Mesenchymal stem cell (in vitro differentiated cells and primary cell): ENCODE data around the gene BTBD2.

Source experiments
- DNase-seq: peaks from one replicate; pipeline ENCODE4 v3.0.0-alpha.2; 2013
- H2AFZ ChIP-seq: one replicate; pipeline ENCODE4 v1.6.1; 2013; ENCODE audit warnings: low read depth, mild to moderate bottlenecking, control low read depth, inconsistent platforms, low read length, moderate library complexity
- H2AK5ac ChIP-seq: 2 replicates; pipeline ENCODE4 v1.6.1; 2013; ENCODE audit warnings: low read length, moderate library complexity, mild to moderate bottlenecking, inconsistent platforms; ENCODE audit not compliant: severe bottlenecking
- H2BK120ac ChIP-seq: one replicate; pipeline ENCODE4 v1.6.1; 2013; ENCODE audit warnings: low read depth, mild to moderate bottlenecking, inconsistent platforms, low read length, moderate library complexity
- H2BK12ac ChIP-seq, 2 experiments: one replicate each; pipeline ENCODE4 v1.6.1; 2013; ENCODE audit warnings: inconsistent platforms in 2 of 2, low read length in 2 of 2, mild to moderate bottlenecking in 2 of 2, moderate library complexity in 2 of 2, control low read depth in 1 of 2
- H2BK15ac ChIP-seq: one replicate; pipeline ENCODE4 v1.6.1; 2013; ENCODE audit warnings: mild to moderate bottlenecking, low read depth, inconsistent platforms; ENCODE audit not compliant: poor library complexity, severe bottlenecking
- H2BK5ac ChIP-seq: 2 replicates; pipeline ENCODE4 v1.6.1; 2013; ENCODE audit warnings: low read depth, mild to moderate bottlenecking, low read length, control low read depth, inconsistent platforms; ENCODE audit not compliant: poor library complexity, severe bottlenecking
- H3K14ac ChIP-seq, 2 experiments: one replicate each; pipeline ENCODE4 v1.6.1; 2013; ENCODE audit warnings: inconsistent platforms in 2 of 2, low read length in 2 of 2, control low read depth in 1 of 2, mild to moderate bottlenecking in 1 of 2, moderate library complexity in 1 of 2
- H3K18ac ChIP-seq, 2 experiments: one replicate each; pipeline ENCODE4 v1.6.1; 2013; ENCODE audit warnings: inconsistent platforms in 2 of 2, low read length in 2 of 2, control low read depth in 1 of 2, low read depth in 1 of 2, mild to moderate bottlenecking in 1 of 2
- H3K23ac ChIP-seq, 2 experiments: one replicate each; pipeline ENCODE4 v1.6.1; 2013; ENCODE audit warnings: inconsistent platforms in 2 of 2, low read length in 2 of 2, mild to moderate bottlenecking in 2 of 2, moderate library complexity in 2 of 2, control low read depth in 1 of 2
- H3K27ac ChIP-seq: 2 replicates; pipeline ENCODE4 v1.5.1; 2013; ENCODE audit warnings: mild to moderate bottlenecking, moderate library complexity, low read length, control low read depth, inconsistent platforms; ENCODE audit not compliant: poor library complexity, severe bottlenecking
- H3K27me3 ChIP-seq, 2 experiments: 2 replicates each; pipeline versions ENCODE4 v1.6.1 to v1.7.0; 2013; ENCODE audit warnings: low read length in 2 of 2, mild to moderate bottlenecking in 2 of 2, moderate library complexity in 2 of 2, control low read depth in 1 of 2, inconsistent platforms in 1 of 2; ENCODE audit not compliant: control insufficient read depth in 1 of 2, insufficient read depth in 1 of 2
- H3K36me3 ChIP-seq, 2 experiments: 2 replicates each; pipeline versions ENCODE4 v1.6.1 to v1.7.0; 2013; ENCODE audit warnings: low read length in 2 of 2, control low read depth in 1 of 2, inconsistent platforms in 1 of 2, low read depth in 1 of 2, mild to moderate bottlenecking in 1 of 2; ENCODE audit not compliant: insufficient read depth in 2 of 2, control insufficient read depth in 1 of 2
- H3K4ac ChIP-seq, 2 experiments: one replicate each; pipeline ENCODE4 v1.6.1; 2013; ENCODE audit warnings: inconsistent platforms in 2 of 2, low read length in 2 of 2, mild to moderate bottlenecking in 2 of 2, moderate library complexity in 2 of 2, control low read depth in 1 of 2, low read depth in 1 of 2
- H3K4me1 ChIP-seq: 2 replicates; pipeline ENCODE4 v1.6.1; 2013; ENCODE audit warnings: low read depth, low read length, control low read depth; ENCODE audit not compliant: control insufficient read depth, insufficient read depth
- H3K4me2 ChIP-seq: 2 replicates; pipeline ENCODE4 v1.6.1; 2013; ENCODE audit warnings: low read length, mild to moderate bottlenecking, inconsistent platforms; ENCODE audit not compliant: poor library complexity, severe bottlenecking
- H3K4me3 ChIP-seq, 2 experiments: 2 replicates each; pipeline versions ENCODE4 v1.5.1 to v1.7.0; 2013; ENCODE audit warnings: low read length in 2 of 2, mild to moderate bottlenecking in 2 of 2, control low read depth in 1 of 2, low read depth in 1 of 2; ENCODE audit not compliant: insufficient read depth in 1 of 2
- H3K79me1 ChIP-seq: replicated peaks from 2 replicates; pipeline ENCODE4 v1.6.1; 2013; ENCODE audit warnings: mild to moderate bottlenecking, control low read depth, low read length, inconsistent platforms; ENCODE audit not compliant: poor library complexity, severe bottlenecking
- H3K9ac ChIP-seq: 2 replicates; pipeline ENCODE4 v1.7.0; 2013; ENCODE audit warnings: mild to moderate bottlenecking, low read length, moderate library complexity
- H3K9me3 ChIP-seq: 2 replicates; pipeline ENCODE4 v1.7.0; 2013; ENCODE audit warnings: mild to moderate bottlenecking, low read length; ENCODE audit not compliant: control insufficient read depth
- H4K8ac ChIP-seq: one replicate; pipeline ENCODE4 v1.6.1; 2013; ENCODE audit warnings: inconsistent platforms, mild to moderate bottlenecking, low read length, moderate library complexity
- H4K91ac ChIP-seq: one replicate; pipeline ENCODE4 v1.6.1; 2013; ENCODE audit warnings: mild to moderate bottlenecking, low read length, inconsistent platforms
- WGBS: methylation state at CpG from one replicate; pipeline ENCODE4 v1.1.7; 2013; ENCODE audit warnings: mixed read lengths; 5-methylcytosine and 5-hydroxymethylcytosine counted together

BTBD2 gene

GRCh38 chr19:1991018-1991913, 24.2 kb downstream of the BTBD2 start:
- Histone ChIP-seq H3K79me1 (peaks cover 18% of the 10 kb centered on the region), H3K18ac (no peak overlapping the region), H3K14ac (no peak overlapping the region), H3K9me3 (peaks cover 4% of the 10 kb centered on the region), H3K4me1 (no peaks in the 10 kb centered on the region), H2BK12ac (no peak overlapping the region), H2BK120ac (no peak overlapping the region), H3K23ac (no peak overlapping the region), H3K4ac (no peak overlapping the region), H4K91ac (no peak overlapping the region), H3K4me2 (no peak overlapping the region), H2AFZ (no peak overlapping the region), H3K27ac (no peak overlapping the region), H4K8ac (no peak overlapping the region), H2BK15ac (no peak overlapping the region), H2AK5ac (no peak overlapping the region), H3K36me3 (peaks cover 59 to 67% of the 10 kb centered on the region in 2 experiments), H3K9ac (no peak overlapping the region), H3K27me3 (no peaks in the 10 kb centered on the region), H2BK5ac (no peak overlapping the region), H3K4me3 (no peak overlapping the region)
- 88% methylated on average over 30 of the region's 30 CpGs for WGBS
- DNase-seq = no peak

- no peak overlapping the region for H3K23ac ChIP-seq
- whole genome bisulfite sequencing = 97% methylated on average over 34 of the region's 34 CpGs
- H3K9ac ChIP-seq = no peak overlapping the region
- H3K27me3 ChIP-seq = no peaks in the 10 kb centered on the region
- no peak overlapping the region for H2BK15ac ChIP-seq
- H2AFZ ChIP-seq = no peak overlapping the region
- no peak for DNase-seq
- H4K91ac ChIP-seq = no peak overlapping the region
- H3K4me3 ChIP-seq = no peak overlapping the region
- H3K27ac ChIP-seq = no peak overlapping the region
- no peak overlapping the region for H2AK5ac ChIP-seq
- H2BK5ac ChIP-seq = no peak overlapping the region
- H2BK12ac ChIP-seq = no peak overlapping the region
- no peak overlapping the region for H3K14ac ChIP-seq
- H2BK120ac ChIP-seq = no peak overlapping the region
- H3K18ac ChIP-seq = no peak overlapping the region
- no peak overlapping the region for H4K8ac ChIP-seq
- H3K9me3 ChIP-seq = no peaks in the 10 kb centered on the region
- no peaks in the 10 kb centered on the region for H3K4me1 ChIP-seq
- peaks cover 62 to 75% of the 10 kb centered on the region in 2 experiments for H3K36me3 ChIP-seq
- no peak overlapping the region for H3K4me2 ChIP-seq
- peaks cover 18% of the 10 kb centered on the region for H3K79me1 ChIP-seq
- H3K4ac ChIP-seq = no peak overlapping the region
Observed at GRCh38 chr19:1990230-1991017, 25.1 kb downstream of the BTBD2 start.

GRCh38 chr19:1989513-1990229, 25.8 kb downstream of the BTBD2 start:
- DNase-seq = no peak
- Histone ChIP-seq H3K18ac (no peak overlapping the region), H3K14ac (no peak overlapping the region), H3K27ac (no peak overlapping the region), H3K9ac (no peak overlapping the region), H3K27me3 (no peaks in the 10 kb centered on the region), H3K36me3 (peaks cover 68 to 83% of the 10 kb centered on the region in 2 experiments), H4K8ac (no peak overlapping the region), H3K23ac (no peak overlapping the region), H2AFZ (no peak overlapping the region), H3K9me3 (no peaks in the 10 kb centered on the region), H3K4me2 (no peak overlapping the region), H2BK120ac (no peak overlapping the region), H2BK12ac (no peak overlapping the region), H2AK5ac (no peak overlapping the region), H3K4me3 (no peak overlapping the region), H3K4ac (no peak overlapping the region), H3K4me1 (no peaks in the 10 kb centered on the region), H4K91ac (no peak overlapping the region), H3K79me1 (peaks cover 18% of the 10 kb centered on the region), H2BK5ac (no peak overlapping the region), H2BK15ac (no peak overlapping the region)
- 94% methylated on average over 40 of the region's 40 CpGs for WGBS
